HL-60 (cell line): ENCODE results near the gene GID4.

ENCODE experiments used
- POLR2AphosphoS5 ChIP-seq: IDR thresholded peaks from 2 replicates; pipeline ENCODE4 v1.6.1; 2012; ENCODE audit warnings: low read depth
- TF ChIP-seq, protein P1 (sequence below): IDR thresholded peaks from one replicate; pipeline ENCODE4 v1.5.1; 2011; ENCODE audit warnings: low read length, control low read depth, inconsistent platforms; ENCODE audit not compliant: insufficient read depth
- TF ChIP-seq, protein P2 (sequence below): IDR thresholded peaks from 2 replicates; pipeline ENCODE4 v1.6.1; 2012; ENCODE audit warnings: low read depth; ENCODE audit not compliant: insufficient replicate concordance

DNA sequence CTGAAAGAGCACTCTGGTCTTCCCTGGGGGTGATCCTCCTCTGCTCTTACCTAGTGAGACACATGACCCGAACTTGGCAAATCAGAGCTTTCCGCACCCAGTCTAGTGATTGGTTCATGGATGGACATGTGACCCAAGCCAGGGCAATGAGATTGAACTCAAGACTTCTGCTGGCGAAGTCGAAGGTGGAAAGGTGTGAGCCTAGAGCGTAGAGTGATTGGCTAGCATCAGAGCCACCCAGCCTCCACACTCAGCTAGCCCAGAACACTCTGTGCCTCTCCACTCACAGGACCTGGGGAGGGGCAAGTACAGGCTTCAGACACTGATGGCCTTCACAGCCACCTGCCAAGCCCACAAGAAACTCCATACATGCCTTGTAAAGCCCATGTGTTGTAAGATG, 17.8 kb upstream of the GID4 start:
- TF ChIP-seq, protein P1, sequence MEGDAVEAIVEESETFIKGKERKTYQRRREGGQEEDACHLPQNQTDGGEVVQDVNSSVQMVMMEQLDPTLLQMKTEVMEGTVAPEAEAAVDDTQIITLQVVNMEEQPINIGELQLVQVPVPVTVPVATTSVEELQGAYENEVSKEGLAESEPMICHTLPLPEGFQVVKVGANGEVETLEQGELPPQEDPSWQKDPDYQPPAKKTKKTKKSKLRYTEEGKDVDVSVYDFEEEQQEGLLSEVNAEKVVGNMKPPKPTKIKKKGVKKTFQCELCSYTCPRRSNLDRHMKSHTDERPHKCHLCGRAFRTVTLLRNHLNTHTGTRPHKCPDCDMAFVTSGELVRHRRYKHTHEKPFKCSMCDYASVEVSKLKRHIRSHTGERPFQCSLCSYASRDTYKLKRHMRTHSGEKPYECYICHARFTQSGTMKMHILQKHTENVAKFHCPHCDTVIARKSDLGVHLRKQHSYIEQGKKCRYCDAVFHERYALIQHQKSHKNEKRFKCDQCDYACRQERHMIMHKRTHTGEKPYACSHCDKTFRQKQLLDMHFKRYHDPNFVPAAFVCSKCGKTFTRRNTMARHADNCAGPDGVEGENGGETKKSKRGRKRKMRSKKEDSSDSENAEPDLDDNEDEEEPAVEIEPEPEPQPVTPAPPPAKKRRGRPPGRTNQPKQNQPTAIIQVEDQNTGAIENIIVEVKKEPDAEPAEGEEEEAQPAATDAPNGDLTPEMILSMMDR: no peak
- TF ChIP-seq, protein P2, sequence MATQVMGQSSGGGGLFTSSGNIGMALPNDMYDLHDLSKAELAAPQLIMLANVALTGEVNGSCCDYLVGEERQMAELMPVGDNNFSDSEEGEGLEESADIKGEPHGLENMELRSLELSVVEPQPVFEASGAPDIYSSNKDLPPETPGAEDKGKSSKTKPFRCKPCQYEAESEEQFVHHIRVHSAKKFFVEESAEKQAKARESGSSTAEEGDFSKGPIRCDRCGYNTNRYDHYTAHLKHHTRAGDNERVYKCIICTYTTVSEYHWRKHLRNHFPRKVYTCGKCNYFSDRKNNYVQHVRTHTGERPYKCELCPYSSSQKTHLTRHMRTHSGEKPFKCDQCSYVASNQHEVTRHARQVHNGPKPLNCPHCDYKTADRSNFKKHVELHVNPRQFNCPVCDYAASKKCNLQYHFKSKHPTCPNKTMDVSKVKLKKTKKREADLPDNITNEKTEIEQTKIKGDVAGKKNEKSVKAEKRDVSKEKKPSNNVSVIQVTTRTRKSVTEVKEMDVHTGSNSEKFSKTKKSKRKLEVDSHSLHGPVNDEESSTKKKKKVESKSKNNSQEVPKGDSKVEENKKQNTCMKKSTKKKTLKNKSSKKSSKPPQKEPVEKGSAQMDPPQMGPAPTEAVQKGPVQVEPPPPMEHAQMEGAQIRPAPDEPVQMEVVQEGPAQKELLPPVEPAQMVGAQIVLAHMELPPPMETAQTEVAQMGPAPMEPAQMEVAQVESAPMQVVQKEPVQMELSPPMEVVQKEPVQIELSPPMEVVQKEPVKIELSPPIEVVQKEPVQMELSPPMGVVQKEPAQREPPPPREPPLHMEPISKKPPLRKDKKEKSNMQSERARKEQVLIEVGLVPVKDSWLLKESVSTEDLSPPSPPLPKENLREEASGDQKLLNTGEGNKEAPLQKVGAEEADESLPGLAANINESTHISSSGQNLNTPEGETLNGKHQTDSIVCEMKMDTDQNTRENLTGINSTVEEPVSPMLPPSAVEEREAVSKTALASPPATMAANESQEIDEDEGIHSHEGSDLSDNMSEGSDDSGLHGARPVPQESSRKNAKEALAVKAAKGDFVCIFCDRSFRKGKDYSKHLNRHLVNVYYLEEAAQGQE: no peak
- no peak for TF ChIP-seq POLR2AphosphoS5
